Medulla oblongata (tissue), 1 donor: ENCODE data around the gene WDR59.
A peak's percentile ranks its signal among the peaks of the same experiment; 100 is the strongest.

Source experiments
- DNase-seq: peaks from one replicate; pipeline ENCODE4 v3.0.0-alpha.2; 2015; ENCODE audit errors: extremely low spot score

WDR59 gene

DNA sequence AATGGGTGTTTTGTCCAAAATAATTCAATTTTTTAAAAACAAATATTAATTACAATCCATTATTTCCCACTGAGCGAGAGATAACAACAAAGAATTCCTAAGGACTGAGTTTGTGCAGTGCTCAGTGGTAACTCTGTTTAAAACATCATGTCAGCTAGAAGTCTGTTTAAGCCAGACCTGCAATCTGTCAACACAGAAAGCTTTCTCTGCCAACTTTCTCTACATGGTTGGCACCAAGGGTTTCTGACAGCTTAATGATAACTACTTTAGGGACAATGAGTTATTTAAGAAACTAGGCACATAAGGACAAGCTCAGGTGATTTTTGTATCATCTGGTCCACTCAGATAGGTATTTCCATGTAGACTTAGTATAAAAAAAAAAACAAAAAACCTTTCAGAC is 81.8 kb downstream of the WDR59 start:
- no peak for DNase-seq

GRCh38 chr16:74902161-74902560 is 82.8 kb downstream of the WDR59 start:
- DNase-seq = no peak

DNA sequence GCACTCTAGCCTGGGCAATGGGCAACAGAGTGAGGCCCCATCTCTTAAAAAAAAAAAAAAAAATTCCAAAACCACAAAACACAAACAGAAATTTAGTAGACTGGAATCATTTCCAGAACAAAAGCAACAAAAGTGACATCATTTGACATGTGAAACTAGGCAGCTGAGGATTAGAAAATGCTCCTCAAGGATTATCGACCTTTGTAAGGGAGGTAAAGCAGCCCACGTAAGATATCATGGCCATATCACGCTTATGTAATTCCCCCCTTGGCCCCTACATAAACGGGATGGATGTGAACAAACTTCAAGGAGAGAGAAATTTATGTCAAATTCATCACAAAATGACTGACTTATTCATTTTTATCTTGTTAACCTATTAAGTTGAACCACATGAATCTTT is 83.3 kb downstream of the WDR59 start:
- no peak for DNase-seq

- DNase-seq = no peak
These were observed 85.1 kb downstream of the WDR59 start for GRCh38 chr16:74899816-74900215.

DNA sequence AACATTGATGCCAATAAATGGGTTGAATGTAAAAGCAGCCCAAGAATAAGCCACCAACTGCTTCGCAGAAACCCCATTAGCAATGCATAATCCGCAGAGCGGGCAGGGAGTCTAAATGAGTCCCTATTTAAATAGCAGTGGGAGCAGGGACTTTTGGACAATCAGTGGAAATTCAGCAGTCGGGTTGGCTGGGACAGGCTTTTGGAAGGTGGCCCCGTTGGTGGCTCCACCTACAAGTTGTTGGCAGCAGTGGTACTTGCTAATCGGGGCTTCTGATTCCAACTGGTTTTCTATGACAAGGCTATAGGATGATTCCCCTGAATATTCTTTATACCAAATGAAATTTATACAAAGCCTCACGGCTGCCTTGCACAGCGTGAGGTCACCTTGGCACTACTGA is 86.3 kb downstream of the WDR59 start:
- peak; percentile 44 for DNase-seq

DNA sequence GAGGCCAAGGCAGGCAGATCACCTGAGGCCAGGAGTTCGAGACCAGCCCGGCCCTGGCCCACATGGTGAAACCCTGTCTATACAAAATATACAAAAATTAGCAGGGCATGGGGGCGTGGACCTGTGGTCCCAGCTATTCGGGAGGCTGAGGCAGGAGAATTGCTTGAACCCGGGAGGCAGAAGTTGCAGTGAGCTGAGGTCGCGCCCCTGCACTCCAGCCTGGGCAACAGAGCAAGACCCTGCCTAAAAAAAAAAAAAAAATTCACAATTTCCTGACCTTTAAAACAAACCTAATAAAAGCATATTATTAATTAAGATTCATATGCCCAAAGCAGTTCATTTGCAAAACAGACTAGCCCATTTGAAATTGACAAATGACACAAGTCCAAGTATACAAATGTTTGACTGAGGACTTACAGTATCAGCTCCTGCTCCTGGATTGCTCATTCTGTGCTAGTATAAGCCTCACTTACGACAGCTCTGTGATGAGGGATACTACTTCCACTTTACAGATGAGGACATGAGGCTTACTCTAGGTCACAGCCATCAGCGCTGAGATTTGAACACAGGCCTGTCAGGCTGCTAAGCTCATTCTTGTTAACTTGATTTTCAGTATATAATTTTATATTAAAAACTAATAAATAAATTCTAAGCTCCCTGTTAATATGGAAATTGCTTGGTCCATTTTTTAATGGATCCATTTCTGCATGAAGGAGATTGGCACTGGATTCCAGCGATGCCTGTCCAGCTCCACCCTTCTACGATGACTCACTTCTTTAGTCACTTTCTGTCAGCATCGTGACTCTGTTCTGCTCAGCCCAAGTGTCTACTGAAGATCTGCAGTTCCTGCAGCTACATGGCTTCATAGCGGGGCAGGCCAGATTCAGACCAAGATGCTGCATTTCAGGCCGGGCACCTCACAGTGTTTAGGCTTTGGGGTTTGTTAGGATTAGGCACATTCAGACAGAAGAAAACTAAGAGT is 88.2 kb downstream of the WDR59 start:
- DNase-seq = no peak

GRCh38 chr16:74893541-74893940 is 91.4 kb downstream of the WDR59 start:
- DNase-seq = no peak

- no peak for DNase-seq
These were observed 92.1 kb downstream of the WDR59 start for GRCh38 chr16:74892574-74893461.

- DNase-seq = no peak
These were observed 96.0 kb downstream of the WDR59 start for GRCh38 chr16:74888888-74889287.

- no peak for DNase-seq
These were observed 96.6 kb downstream of the WDR59 start for GRCh38 chr16:74888232-74888862.

DNA sequence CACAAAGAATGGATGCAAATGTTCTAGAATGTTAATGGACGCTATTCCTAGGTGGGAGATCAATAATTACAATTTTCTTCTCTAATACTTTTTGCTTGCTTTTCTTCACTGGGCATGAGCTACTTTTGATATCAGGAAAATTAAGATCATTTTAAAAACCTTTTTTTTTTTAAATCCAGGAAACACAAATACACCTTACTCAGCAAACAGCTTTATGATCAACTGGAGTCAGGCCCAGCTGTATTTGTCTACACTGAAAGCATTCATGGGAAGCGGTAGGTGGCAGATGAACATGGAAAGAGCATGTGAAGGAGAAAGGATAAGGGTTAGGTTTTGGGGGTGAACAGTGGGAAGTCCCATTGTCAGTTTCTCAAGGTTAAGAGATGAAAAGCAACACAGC is 97.8 kb downstream of the WDR59 start:
- DNase-seq = no peak

GRCh38 chr16:74877706-74878105 is 107.2 kb downstream of the WDR59 start:
- DNase-seq = no peak

- DNase-seq = no peak
These were observed 109.9 kb downstream of the WDR59 start for GRCh38 chr16:74874912-74875546.

DNA sequence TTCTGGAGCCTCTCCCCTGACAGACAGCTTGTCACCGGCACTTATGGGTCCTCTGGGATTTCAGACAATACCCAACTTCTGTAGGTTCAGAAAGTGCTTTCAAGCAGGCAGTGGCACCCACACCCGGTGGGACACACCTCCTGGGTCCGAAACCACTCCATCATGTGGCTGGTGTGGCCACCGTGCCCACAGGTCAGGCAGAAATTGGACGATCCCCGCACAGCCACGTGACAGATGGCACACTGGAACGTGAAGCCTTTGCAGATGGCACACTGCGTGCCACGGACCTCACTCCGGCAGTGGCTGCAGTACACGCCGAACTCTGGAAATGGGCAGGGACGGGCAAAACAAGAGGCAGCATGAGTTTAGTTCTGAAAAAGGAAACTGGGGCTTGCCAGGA is 110.8 kb downstream of the WDR59 start:
- DNase-seq = no peak

- DNase-seq = no peak
These were observed 112.6 kb downstream of the WDR59 start for GRCh38 chr16:74872302-74872701.

DNA sequence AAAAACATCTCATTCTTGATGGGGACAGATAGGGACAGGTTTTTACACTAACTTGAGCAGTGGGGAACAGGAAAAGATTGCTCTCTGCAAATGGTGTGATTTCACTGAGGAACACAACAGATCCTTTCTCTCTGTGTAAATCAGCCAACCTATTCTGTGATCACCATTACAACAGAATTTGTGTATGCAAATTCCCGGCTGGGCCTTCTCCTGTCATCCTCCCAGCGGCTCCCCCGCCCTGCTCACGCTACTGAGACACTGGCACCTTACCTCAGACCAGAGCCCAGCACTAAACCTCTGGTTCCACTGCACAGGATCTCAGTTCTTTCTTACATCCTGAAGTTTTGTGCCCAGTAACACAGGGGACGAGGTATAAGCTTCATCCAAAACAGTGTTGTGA is 113.3 kb downstream of the WDR59 start:
- peak; percentile 8 for DNase-seq

DNA sequence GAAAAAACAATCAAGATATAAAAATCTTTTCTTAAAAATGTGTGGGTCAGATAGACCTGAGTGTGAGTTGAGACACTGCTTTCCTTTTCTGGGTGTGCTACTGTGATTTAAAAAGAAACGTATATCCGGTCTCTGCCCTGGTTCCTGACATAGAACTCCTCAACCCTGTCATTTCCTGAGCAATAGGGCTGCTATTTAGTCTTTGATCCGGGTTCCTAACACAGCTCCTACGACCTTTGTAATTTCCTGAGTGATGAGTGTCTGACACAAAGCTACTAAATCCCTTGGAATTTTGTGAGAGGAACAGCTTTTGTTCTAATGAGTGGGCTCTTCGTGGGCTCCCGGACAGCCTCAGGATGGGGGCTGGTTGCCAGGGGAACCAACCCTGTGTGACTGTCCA is 116.4 kb downstream of the WDR59 start:
- no peak for DNase-seq

GRCh38 chr16:74868035-74868434 is 116.9 kb downstream of the WDR59 start:
- DNase-seq = no peak

- no peak for DNase-seq
These were observed 117.6 kb downstream of the WDR59 start for GRCh38 chr16:74867281-74867849.

DNA sequence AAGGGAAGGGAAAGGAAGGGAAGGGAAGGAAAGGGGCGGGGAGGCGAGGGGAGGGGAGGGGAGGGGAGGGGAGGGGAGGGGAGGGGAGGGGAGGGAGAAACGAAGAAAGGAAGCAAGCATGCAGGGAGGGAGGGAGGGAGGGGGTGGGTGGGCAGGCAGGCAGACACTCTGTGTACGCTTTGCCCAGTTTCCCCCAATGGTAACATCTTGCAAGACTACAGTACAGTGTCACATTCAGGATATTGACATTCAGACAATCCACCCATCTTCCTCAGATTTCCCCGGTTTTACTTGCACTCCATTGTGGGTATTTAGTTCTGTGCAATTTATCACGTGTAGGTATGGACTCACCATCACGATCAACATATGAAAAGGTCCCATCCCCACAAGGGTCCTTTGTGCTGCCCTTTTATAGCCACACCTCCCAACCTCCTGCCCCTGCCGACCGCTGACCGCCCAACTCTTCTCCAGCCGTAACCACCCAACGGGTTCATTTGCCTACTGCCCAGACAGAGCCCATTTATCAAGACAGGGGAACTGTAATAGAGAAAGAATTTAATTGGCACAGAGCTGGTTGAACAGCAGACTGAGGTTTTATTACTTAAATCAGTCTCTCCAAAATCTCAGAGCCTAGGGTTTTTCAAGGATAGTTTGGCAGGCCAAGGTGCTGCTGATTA is 118.9 kb downstream of the WDR59 start:
- DNase-seq = no peak
